Osteoblast (primary cell): ENCODE measurements around the gene KPNB1. TPM values are rescaled to one million over a fixed set of nuclear protein-coding genes. Genes with fewer than 3 reads are reported as not detected.
A peak's percentile ranks its signal among the peaks of the same experiment; 100 is the strongest.

ENCODE experiments used
- DNase-seq: peaks from one replicate; pipeline ENCODE4 v3.0.0; 2011; ENCODE audit warnings: low spot score, mixed read lengths; ENCODE audit not compliant: insufficient read length; ENCODE audit errors: missing footprints
- H2AFZ ChIP-seq: 2 replicates; pipeline ENCODE4 v1.6.0; 2011; ENCODE audit warnings: mild to moderate bottlenecking, low read length
- H3K27ac ChIP-seq: 2 replicates; pipeline ENCODE4 v1.5.1; 2011; ENCODE audit warnings: mild to moderate bottlenecking, low read depth, low read length, moderate library complexity
- H3K27me3 ChIP-seq: 2 replicates; pipeline ENCODE4 v1.6.0; 2012; ENCODE audit warnings: mild to moderate bottlenecking, control low read depth, inconsistent platforms, low read length, moderate library complexity; ENCODE audit not compliant: insufficient read depth
- H3K36me3 ChIP-seq: 2 replicates; pipeline ENCODE4 v1.5.1; 2011; ENCODE audit warnings: mild to moderate bottlenecking, low read length, control low read depth, moderate library complexity; ENCODE audit not compliant: insufficient read depth
- H3K4me1 ChIP-seq: 2 replicates; pipeline ENCODE4 v1.5.1; 2011; ENCODE audit warnings: mild to moderate bottlenecking, low read length, control low read depth, moderate library complexity; ENCODE audit not compliant: insufficient read depth
- H3K4me2 ChIP-seq: 2 replicates; pipeline ENCODE4 v1.6.0; 2011; ENCODE audit warnings: mild to moderate bottlenecking, low read length; ENCODE audit not compliant: insufficient read depth
- H3K4me3 ChIP-seq: fragments of 200-600 bp; sonication (generic); 3 replicates; pipeline ENCODE4 v1.5.1; 2012; ENCODE audit warnings: mild to moderate bottlenecking, low read length, inconsistent platforms; ENCODE audit not compliant: insufficient read depth
- H3K79me2 ChIP-seq: 2 replicates; pipeline ENCODE4 v1.6.0; 2012; ENCODE audit warnings: mild to moderate bottlenecking, low read length, control low read depth, inconsistent platforms; ENCODE audit not compliant: insufficient read depth
- H3K9me3 ChIP-seq: 2 replicates; pipeline ENCODE4 v1.5.1; 2011; ENCODE audit warnings: low read depth, low read length, control low read depth
- H4K20me1 ChIP-seq: 2 replicates; pipeline ENCODE4 v1.6.0; 2012; ENCODE audit warnings: mild to moderate bottlenecking, low read length, control low read depth; ENCODE audit not compliant: insufficient read depth
- total RNA-seq: library from RNA; depleted of rRNA; stranded (reverse); fragments of >200 nt; gene quantifications from 2 replicates; pipeline ENCODE4 v1.2.3, GENCODE V29; 2012
- TF ChIP-seq, protein P1 (sequence below): IDR thresholded peaks from 2 replicates; pipeline ENCODE4 v1.5.1; 2011; ENCODE audit warnings: mild to moderate bottlenecking, low read depth, low read length, moderate library complexity; ENCODE audit errors: extremely low read depth

KPNB1 gene
- total RNA-seq, 1 donor, result 351 TPM

DNA sequence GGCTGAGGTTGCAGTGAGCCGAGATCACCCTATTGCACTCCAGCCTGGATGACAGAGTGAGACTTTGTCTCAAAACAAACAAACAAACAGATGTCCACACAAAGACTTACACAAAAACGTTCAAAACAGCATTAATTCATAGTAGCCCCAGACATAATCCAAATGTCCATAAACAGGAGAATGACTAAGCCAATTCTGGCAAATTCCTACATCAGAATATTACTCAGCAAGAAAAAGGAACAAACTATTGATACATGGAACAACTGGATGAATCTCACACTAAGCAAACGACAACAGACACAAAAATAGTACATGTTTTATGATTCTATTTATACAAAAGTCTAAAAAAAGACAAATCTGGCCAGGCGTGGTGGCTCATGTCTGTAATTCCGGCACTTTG, 10.8 kb upstream of the KPNB1 start:
- H4K20me1 ChIP-seq, result no peaks in the 10 kb centered on the region
- H3K27ac ChIP-seq, result no peak overlapping the region
- H3K4me1 ChIP-seq, result no peaks in the 10 kb centered on the region
- no peak overlapping the region for H3K4me3 ChIP-seq
- H2AFZ ChIP-seq, result no peak overlapping the region
- no peaks in the 10 kb centered on the region for H3K9me3 ChIP-seq
- no peaks in the 10 kb centered on the region for H3K36me3 ChIP-seq
- no peak for DNase-seq
- no peaks in the 10 kb centered on the region for H3K27me3 ChIP-seq
- no peaks in the 10 kb centered on the region for H3K79me2 ChIP-seq
- TF ChIP-seq, protein P1, sequence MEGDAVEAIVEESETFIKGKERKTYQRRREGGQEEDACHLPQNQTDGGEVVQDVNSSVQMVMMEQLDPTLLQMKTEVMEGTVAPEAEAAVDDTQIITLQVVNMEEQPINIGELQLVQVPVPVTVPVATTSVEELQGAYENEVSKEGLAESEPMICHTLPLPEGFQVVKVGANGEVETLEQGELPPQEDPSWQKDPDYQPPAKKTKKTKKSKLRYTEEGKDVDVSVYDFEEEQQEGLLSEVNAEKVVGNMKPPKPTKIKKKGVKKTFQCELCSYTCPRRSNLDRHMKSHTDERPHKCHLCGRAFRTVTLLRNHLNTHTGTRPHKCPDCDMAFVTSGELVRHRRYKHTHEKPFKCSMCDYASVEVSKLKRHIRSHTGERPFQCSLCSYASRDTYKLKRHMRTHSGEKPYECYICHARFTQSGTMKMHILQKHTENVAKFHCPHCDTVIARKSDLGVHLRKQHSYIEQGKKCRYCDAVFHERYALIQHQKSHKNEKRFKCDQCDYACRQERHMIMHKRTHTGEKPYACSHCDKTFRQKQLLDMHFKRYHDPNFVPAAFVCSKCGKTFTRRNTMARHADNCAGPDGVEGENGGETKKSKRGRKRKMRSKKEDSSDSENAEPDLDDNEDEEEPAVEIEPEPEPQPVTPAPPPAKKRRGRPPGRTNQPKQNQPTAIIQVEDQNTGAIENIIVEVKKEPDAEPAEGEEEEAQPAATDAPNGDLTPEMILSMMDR, result no peak
- no peak overlapping the region for H3K4me2 ChIP-seq

DNA sequence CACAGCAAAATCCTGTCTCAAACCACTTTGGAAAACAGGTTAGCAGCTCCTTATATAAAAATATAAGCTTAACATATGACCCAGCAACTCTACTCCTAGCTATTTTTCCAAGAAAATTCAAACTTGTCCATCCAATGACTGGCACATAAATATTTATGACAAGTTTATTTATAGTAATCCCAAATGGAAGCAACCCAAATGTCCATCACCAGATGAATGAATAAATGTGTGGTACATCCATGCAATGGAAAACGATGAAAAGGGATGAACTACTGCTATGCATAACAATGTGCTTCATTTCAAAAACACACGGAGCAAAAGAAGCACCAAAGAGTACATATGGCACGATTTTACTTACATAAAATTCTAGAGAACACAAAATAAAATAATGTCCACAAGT, 9.6 kb upstream of the KPNB1 start:
- H3K4me3 ChIP-seq, result no peak overlapping the region
- H3K36me3 ChIP-seq, result no peaks in the 10 kb centered on the region
- DNase-seq, result no peak
- H3K27me3 ChIP-seq, result no peaks in the 10 kb centered on the region
- TF ChIP-seq, protein P1, result no peak
- no peaks in the 10 kb centered on the region for H3K9me3 ChIP-seq
- no peaks in the 10 kb centered on the region for H3K4me1 ChIP-seq
- H3K79me2 ChIP-seq, result no peaks in the 10 kb centered on the region
- no peaks in the 10 kb centered on the region for H4K20me1 ChIP-seq
- H2AFZ ChIP-seq, result no peak overlapping the region
- no peak overlapping the region for H3K4me2 ChIP-seq
- no peak overlapping the region for H3K27ac ChIP-seq

DNA sequence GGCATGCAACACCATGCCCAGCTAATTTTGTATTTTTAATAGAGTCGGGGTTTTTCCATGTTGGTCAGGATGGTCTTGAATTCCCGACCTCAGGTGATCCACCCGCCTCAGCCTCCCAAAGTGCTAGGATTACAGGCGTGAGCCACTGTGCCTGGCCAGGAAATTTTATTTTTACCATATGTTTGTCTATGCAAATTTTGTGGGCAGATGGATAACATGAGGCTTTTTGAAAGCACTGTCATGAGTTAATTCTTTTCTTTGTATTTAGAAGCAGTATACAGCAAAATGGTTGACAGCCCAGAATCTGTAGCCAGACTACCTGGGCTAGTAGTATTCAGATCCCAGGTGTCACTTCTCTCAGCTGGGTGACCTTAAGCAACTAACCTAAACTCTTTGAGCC, 8.5 kb upstream of the KPNB1 start:
- Histone ChIP-seq H3K27ac (no peak overlapping the region), H3K9me3 (no peaks in the 10 kb centered on the region)

DNA sequence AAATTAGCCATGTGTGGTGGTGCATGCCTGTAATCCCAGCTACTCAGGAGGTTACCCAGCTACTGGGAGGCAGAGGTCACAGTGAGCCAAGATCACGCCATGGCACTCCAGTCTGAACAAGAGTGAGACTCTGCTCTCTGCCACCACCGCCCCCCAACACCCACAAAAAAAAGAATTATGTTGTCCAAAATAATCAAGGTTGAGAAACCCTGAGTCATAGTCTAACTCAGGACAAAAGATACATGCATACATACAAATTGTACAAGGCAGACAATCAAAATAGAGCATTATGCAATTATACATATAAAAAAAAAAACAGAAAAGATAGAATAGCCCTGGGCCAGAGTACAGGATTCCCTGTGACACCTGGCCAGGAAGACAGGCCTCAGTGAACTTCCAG, 6.6 kb upstream of the KPNB1 start:
- H3K4me1 ChIP-seq, result no peaks in the 10 kb centered on the region
- no peaks in the 10 kb centered on the region for H3K27me3 ChIP-seq
- H3K79me2 ChIP-seq, result no peaks in the 10 kb centered on the region
- no peak overlapping the region for H3K4me3 ChIP-seq
- H4K20me1 ChIP-seq, result no peaks in the 10 kb centered on the region
- no peaks in the 10 kb centered on the region for H3K9me3 ChIP-seq
- no peak for DNase-seq
- H3K4me2 ChIP-seq, result no peak overlapping the region
- H2AFZ ChIP-seq, result no peak overlapping the region
- no peak overlapping the region for H3K27ac ChIP-seq
- TF ChIP-seq, protein P1, result no peak
- H3K36me3 ChIP-seq, result no peaks in the 10 kb centered on the region

More for the DNA sequence above, 8.5 kb upstream of the KPNB1 start:
- TF ChIP-seq, protein P1, result no peak
- H3K4me1 ChIP-seq, result no peaks in the 10 kb centered on the region
- H3K27me3 ChIP-seq, result no peaks in the 10 kb centered on the region
- no peak overlapping the region for H3K4me3 ChIP-seq
- no peak overlapping the region for H3K4me2 ChIP-seq
- DNase-seq, result peak; percentile 54
- no peaks in the 10 kb centered on the region for H3K79me2 ChIP-seq
- H3K36me3 ChIP-seq, result no peaks in the 10 kb centered on the region
- no peaks in the 10 kb centered on the region for H4K20me1 ChIP-seq
- no peak overlapping the region for H2AFZ ChIP-seq
